HEK293T (cell line): ENCODE results near the gene FRMD5.

Experiments
- CTCF ChIA-PET: fragments of 350-600 bp; formaldehyde crosslinking; extraction: SDS; loops from one replicate; lab custom pipeline; 2021; ENCODE audit warnings: antibody characterized with exemption, inconsistent platforms; lab: Yijun Ruan, JAX
- POLR2A ChIA-PET: fragments of 350-600 bp; formaldehyde crosslinking; extraction: SDS; loops from one replicate; lab custom pipeline; 2020; ENCODE audit warnings: antibody characterized with exemption, inconsistent platforms; lab: Yijun Ruan, JAX
- DNase-seq: peaks from one replicate; pipeline ENCODE4 v3.0.0; 2012; ENCODE audit warnings: mixed read lengths; ENCODE audit errors: extremely low spot score
- ARNT ChIP-seq: fragments of 450-650 bp; IDR thresholded peaks from 2 replicates; pipeline ENCODE4 v1.6.1; 2017; ENCODE audit warnings: mild to moderate bottlenecking
- BHLHE40 ChIP-seq: fragments of 450-650 bp; IDR thresholded peaks from 2 replicates; pipeline ENCODE4 v1.6.1; 2016; ENCODE audit warnings: mild to moderate bottlenecking, moderate library complexity, borderline replicate concordance
- CTBP1 ChIP-seq: fragments of 450-650 bp; IDR thresholded peaks from 2 replicates; pipeline ENCODE4 v1.6.1; 2016; ENCODE audit warnings: borderline replicate concordance
- ELF4 ChIP-seq: fragments of 450-650 bp; IDR thresholded peaks from 2 replicates; pipeline ENCODE4 v1.6.1; 2017; ENCODE audit warnings: antibody characterized with exemption
- FOXA1 ChIP-seq: fragments of 450-650 bp; IDR thresholded peaks from 2 replicates; pipeline ENCODE4 v1.6.1; 2016; ENCODE audit warnings: mild to moderate bottlenecking
- FOXK2 ChIP-seq: fragments of 450-650 bp; IDR thresholded peaks from 2 replicates; pipeline ENCODE4 v1.6.1; 2016; ENCODE audit warnings: mild to moderate bottlenecking
- FOXM1 ChIP-seq: fragments of 450-650 bp; IDR thresholded peaks from 2 replicates; pipeline ENCODE4 v1.6.1; 2017; ENCODE audit warnings: mild to moderate bottlenecking, borderline replicate concordance
- HDGF ChIP-seq: fragments of 450-650 bp; IDR thresholded peaks from 2 replicates; pipeline ENCODE4 v1.6.1; 2017; ENCODE audit warnings: antibody characterized with exemption, borderline replicate concordance
- L3MBTL2 ChIP-seq: fragments of 450-650 bp; conservative IDR thresholded peaks from 2 replicates; pipeline ENCODE4 v1.6.1; 2016; ENCODE audit warnings: mild to moderate bottlenecking
- LEF1 ChIP-seq: fragments of 450-650 bp; IDR thresholded peaks from 2 replicates; pipeline ENCODE4 v1.6.1; 2017; ENCODE audit warnings: mild to moderate bottlenecking, borderline replicate concordance
- NFRKB ChIP-seq: fragments of 450-650 bp; IDR thresholded peaks from 2 replicates; pipeline ENCODE4 v1.6.1; 2016; ENCODE audit warnings: mild to moderate bottlenecking, moderate library complexity
- SP1 ChIP-seq: fragments of 450-650 bp; IDR thresholded peaks from 2 replicates; pipeline ENCODE4 v1.6.1; 2017
- SUZ12 ChIP-seq: fragments of 450-650 bp; IDR thresholded peaks from 2 replicates; pipeline ENCODE4 v1.6.1; 2016; ENCODE audit warnings: mild to moderate bottlenecking
- TARDBP ChIP-seq: fragments of 450-650 bp; IDR thresholded peaks from 2 replicates; pipeline ENCODE4 v1.6.1; 2016
- ZNF384 ChIP-seq: fragments of 450-650 bp; IDR thresholded peaks from 2 replicates; pipeline ENCODE4 v1.6.1; 2016
- TF ChIP-seq, protein P1 (sequence below): fragments of 450-650 bp; IDR thresholded peaks from 2 replicates; pipeline ENCODE4 v1.6.1; 2016

The FRMD5 gene

GRCh38 chr15:43893956-43894355 is 301.1 kb downstream of the FRMD5 start:
- TF ChIP-seq SUZ12: no peak
- ChIA-PET POLR2A (no interaction called here), CTCF (no interaction called here)
- DNase-seq: no peak

GRCh38 chr15:43889042-43889441 is 306.0 kb downstream of the FRMD5 start:
- ChIA-PET POLR2A (no interaction called here), CTCF (no interaction called here)
- no peak for TF ChIP-seq HDGF
- no peak for TF ChIP-seq ARNT
- TF ChIP-seq, protein P1, sequence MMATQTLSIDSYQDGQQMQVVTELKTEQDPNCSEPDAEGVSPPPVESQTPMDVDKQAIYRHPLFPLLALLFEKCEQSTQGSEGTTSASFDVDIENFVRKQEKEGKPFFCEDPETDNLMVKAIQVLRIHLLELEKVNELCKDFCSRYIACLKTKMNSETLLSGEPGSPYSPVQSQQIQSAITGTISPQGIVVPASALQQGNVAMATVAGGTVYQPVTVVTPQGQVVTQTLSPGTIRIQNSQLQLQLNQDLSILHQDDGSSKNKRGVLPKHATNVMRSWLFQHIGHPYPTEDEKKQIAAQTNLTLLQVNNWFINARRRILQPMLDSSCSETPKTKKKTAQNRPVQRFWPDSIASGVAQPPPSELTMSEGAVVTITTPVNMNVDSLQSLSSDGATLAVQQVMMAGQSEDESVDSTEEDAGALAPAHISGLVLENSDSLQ: no peak
- no peak for TF ChIP-seq SP1
- TF ChIP-seq FOXK2: no peak
- no peak for TF ChIP-seq NFRKB
- no peak for DNase-seq

- ChIA-PET POLR2A (no interaction called here), CTCF (no interaction called here)
- TF ChIP-seq ARNT (no peak), FOXM1 (no peak), BHLHE40 (no peak), FOXA1 (no peak)
- TF ChIP-seq, protein P1: no peak
These were observed 307.2 kb downstream of the FRMD5 start for GRCh38 chr15:43887901-43888300.

GRCh38 chr15:43886558-43886957 is 308.5 kb downstream of the FRMD5 start:
- no peak for TF ChIP-seq ELF4
- no peak for TF ChIP-seq SP1
- no peak for TF ChIP-seq CTBP1
- no peak for TF ChIP-seq TARDBP
- TF ChIP-seq L3MBTL2: no peak
- no peak for TF ChIP-seq FOXA1
- TF ChIP-seq, protein P1: no peak
- TF ChIP-seq FOXM1: no peak
- TF ChIP-seq BHLHE40: no peak
- no peak for TF ChIP-seq SUZ12
- TF ChIP-seq FOXK2: no peak
- TF ChIP-seq ARNT: no peak
- TF ChIP-seq NFRKB: no peak
- TF ChIP-seq HDGF: no peak
- POLR2A ChIA-PET: interaction anchor here (1.4 kb wide), 1 partner anchor 62 kb away, joined by 3 read pairs; the partner anchor contains the start of gene MFAP1
- DNase-seq: no peak
- CTCF ChIA-PET: no interaction called here

More at GRCh38 chr15:43887901-43888300, 307.2 kb downstream of the FRMD5 start:
- DNase-seq: no peak

DNA sequence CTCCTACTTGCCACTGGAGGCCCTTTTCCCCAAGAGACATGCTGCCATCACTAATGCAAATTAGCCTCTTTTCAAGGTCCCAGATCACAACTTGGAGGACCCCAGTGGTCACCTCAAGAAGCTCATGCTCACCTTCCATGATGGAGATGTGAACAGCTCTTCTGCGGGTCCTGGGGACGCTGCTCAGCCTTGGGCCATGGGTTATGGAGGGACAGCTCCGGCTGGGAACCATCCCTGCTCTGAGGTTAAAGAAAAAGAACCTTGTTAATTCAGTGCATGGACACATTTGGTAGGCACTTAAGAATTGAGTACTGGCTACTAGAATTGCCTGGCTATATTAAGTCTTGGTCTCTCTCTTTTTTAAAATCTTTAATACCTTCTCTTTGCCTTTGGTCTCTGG is 311.5 kb downstream of the FRMD5 start:
- TF ChIP-seq NFRKB: no peak
- no peak for TF ChIP-seq SUZ12
- no peak for TF ChIP-seq ARNT
- TF ChIP-seq FOXM1: no peak
- ChIA-PET CTCF (no interaction called here), POLR2A (no interaction called here)
- no peak for DNase-seq

DNA sequence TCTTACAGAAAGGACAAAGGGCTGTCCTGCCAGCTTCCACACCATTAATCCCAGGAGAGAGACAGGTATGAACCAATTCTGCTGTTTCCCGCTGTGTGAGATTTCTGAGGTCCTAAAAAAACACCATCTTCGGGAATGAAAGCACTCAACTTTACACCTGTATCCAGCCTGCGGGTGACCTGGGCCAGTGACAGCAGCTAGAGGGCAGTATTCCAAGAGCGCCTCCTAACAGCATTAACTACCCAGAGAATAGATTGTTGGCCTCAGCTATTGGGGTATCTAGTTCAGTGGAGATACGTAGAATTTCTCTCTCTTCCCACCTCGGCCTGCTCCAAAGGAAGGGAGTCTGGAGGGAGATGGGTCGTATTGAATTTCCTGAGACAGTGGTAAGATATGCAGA is 313.1 kb downstream of the FRMD5 start:
- no peak for DNase-seq
- TF ChIP-seq HDGF (no peak), L3MBTL2 (no peak), ZNF384 (no peak), ELF4 (no peak), FOXM1 (no peak), SP1 (no peak), FOXA1 (no peak), CTBP1 (no peak), ARNT (no peak), NFRKB (no peak), FOXK2 (no peak), SUZ12 (no peak), TARDBP (no peak), LEF1 (no peak), BHLHE40 (no peak)
- TF ChIP-seq, protein P1: no peak
- ChIA-PET POLR2A (no interaction called here), CTCF (interaction anchor here (0.7 to 0.8 kb wide), 3 partner anchors 57 to 310 kb away, joined by 3 to 8 read pairs (median 7); no protein-coding TSS in a partner anchor)

DNA sequence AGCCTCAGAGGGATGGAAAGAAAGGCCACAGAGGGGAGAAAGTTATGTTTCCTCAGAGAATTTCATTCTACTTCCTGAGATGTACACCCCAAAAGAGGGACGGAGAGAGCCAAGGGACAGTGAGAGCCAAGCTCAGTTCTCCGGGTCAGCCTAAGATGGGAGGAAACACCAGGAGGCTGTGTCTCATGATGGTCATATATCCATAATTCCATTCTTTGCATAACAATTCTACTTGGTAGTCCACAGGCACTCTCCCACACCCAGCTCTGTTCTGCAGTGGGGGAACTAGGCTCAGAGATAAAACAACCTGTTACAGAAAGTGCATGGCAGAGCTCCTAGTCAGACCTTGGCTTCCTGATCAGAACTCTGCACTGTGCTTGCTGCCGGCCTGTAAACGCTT is 313.8 kb downstream of the FRMD5 start:
- no peak for DNase-seq
- ChIA-PET POLR2A (no interaction called here), CTCF (interaction anchor here (0.6 to 0.8 kb wide), 2 partner anchors 103 to 273 kb away, joined by 5 to 7 read pairs; no protein-coding TSS in a partner anchor)
- TF ChIP-seq LEF1 (no peak), NFRKB (no peak), FOXA1 (no peak), SP1 (no peak), SUZ12 (no peak), BHLHE40 (no peak), ZNF384 (no peak), CTBP1 (no peak), HDGF (no peak), FOXM1 (no peak), ELF4 (no peak), ARNT (no peak), TARDBP (no peak), FOXK2 (no peak), L3MBTL2 (no peak)
- TF ChIP-seq, protein P1: no peak
